Activated T-cell treated with anti-CD3 and anti-CD28 coated beads, Interleukin-2, amount 50 U/mL, for 72 hours (primary cell): ENCODE results near the gene OXSR1. TPM values are rescaled to one million over a fixed set of nuclear protein-coding genes. Genes with fewer than 3 reads are reported as not detected.

Experiments
- ATAC-seq, 2 donors: fragments of 150-1000 bp; cut with Tn5 transposase; replicated peaks in 1 of 2; 2 replicates each; pipeline ENCODE4 v1.10.0; 2021; ENCODE audit warnings: moderate library complexity in 2 of 2, mild to moderate bottlenecking in 1 of 2
- DNase-seq, 2 donors: peaks; one replicate each; pipeline ENCODE4 v3.0.0; 2021 to 2022; ENCODE audit warnings: mixed read lengths in 1 of 2
- H3K27ac Mint-ChIP-seq: one replicate; pipeline ENCODE4 v1.8.0; 2022; ENCODE audit warnings: mild to moderate bottlenecking, moderate library complexity, mixed read lengths
- H3K27me3 Mint-ChIP-seq: one replicate; pipeline ENCODE4 v1.8.0; 2022; ENCODE audit warnings: low read depth, mixed read lengths
- H3K36me3 Mint-ChIP-seq, 2 donors: one replicate each; pipeline ENCODE4 v1.8.0; 2022; ENCODE audit warnings: mixed read lengths in 2 of 2, mild to moderate bottlenecking in 1 of 2; ENCODE audit not compliant: insufficient read depth in 2 of 2
- H3K4me1 Mint-ChIP-seq: one replicate; pipeline ENCODE4 v1.8.0; 2022; ENCODE audit warnings: low read depth, mixed read lengths
- H3K4me3 Mint-ChIP-seq, 2 donors: one replicate each; pipeline ENCODE4 v1.8.0; 2022; ENCODE audit warnings: mild to moderate bottlenecking in 2 of 2, mixed read lengths in 2 of 2, moderate library complexity in 2 of 2
- H3K9me3 Mint-ChIP-seq, 2 donors: one replicate each; pipeline ENCODE4 v1.8.0; 2022; ENCODE audit warnings: mixed read lengths in 2 of 2
- total RNA-seq, 2 donors: library from RNA; stranded (reverse); gene quantifications; one replicate each; pipeline ENCODE4 v1.2.3, GENCODE V29; 2022

The OXSR1 gene
- total RNA-seq, result 10 to 100 TPM; 46.3 to 51.8 TPM

DNA sequence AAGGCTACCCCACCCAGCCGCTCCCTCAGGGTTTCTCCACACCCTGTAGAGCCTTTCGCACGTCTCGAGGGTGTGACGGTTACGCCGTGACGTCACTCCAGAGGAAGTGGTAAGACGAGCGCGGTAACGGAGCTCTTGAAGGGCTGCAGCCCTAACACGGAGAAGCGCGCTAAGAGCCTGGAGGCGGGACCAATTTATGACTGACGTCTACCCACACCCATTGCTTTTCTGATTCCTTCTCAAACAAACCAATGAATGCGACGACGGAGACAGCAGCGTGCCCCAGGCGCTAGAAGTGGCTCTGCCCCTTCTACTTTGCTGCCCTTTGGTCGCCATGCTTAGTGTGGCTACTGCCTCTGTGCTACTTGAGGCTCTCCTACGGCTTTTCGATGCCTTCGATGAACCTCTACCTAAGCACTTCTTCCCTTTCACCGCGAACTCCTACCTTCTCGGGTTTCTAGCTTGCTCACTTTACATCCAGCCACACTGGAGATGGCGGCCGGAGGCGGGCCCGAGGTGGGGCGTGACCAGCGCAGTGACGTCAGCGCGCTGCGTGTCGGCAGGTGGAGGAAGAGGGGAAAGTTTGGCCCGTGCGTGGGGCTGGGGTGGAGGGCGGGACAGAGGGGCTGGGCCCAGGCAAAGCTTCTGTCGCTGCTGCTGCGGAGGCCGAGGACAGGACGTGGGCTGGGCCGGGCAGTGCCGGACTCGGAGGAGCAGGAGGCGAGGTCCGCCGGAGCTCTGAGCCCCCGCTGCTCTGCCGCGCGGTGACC lies at the start of gene OXSR1:
TSS of gene OXSR1 (plus strand) at position 586 of the 770 bp plus-strand sequence. CDS start 340 bp downstream, outside the sequence.
- H3K27ac Mint-ChIP-seq, result peak within 1 kb of the TSS; percentile 95

DNA sequence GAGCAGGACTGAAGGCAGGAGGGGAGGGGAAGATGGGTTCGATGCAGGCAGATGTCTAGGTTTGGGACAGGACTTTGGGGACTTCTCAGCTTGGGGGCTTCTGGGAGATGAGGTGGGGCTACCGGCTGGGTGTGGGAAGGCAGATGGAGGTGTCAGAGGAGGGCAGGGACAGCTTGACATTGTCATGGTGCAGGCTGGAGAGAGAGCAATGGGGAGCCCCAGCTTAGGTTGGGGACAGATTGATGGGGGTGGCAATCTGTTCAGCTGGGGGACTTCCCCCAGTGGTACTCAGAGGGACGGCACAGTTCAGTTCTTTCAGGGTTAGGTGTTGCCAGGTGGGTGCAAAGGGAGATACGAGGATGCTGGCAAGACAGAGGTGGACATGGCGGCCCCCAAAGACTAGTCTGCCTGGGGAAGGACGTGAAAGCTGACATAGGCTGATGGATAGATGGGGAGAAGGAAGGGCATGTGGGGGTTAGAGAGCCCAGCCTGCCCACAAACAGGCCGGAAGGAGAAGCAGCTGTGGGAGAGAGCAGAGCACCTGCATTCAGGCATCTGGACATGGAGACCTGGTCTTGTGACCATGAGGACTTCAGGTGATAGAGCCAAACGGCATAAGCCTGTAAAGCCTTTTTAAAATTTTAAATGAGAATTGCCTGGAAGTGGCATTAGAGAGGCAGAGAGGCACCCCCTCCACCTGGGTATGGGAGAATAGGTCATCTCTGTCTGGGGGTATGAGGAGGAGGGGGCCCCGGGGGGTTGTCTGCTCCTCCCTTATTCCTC lies 49.5 kb upstream of the OXSR1 start:
- ATAC-seq (no peak), DNase-seq (no peak)
- no peak overlapping the region for H3K4me3 Mint-ChIP-seq
- no peak overlapping the region for H3K27ac Mint-ChIP-seq
- no peaks in the 10 kb centered on the region for H3K36me3 Mint-ChIP-seq
- no peaks in the 10 kb centered on the region for H3K9me3 Mint-ChIP-seq
- H3K27me3 Mint-ChIP-seq, result no peaks in the 10 kb centered on the region
- H3K4me1 Mint-ChIP-seq, result peaks cover 6% of the 10 kb centered on the region

More for the DNA sequence above, at the start of gene OXSR1:
- no peaks in the 10 kb centered on the region for H3K27me3 Mint-ChIP-seq
- peaks cover 48% of the 10 kb centered on the region for H3K4me1 Mint-ChIP-seq
- ATAC-seq, result peak; percentile 89 to 90
- DNase-seq, result peak; percentile 97
- peak within 1 kb of the TSS; percentile 93 to 99 for H3K4me3 Mint-ChIP-seq
- peaks cover 3 to 5% of the 10 kb centered on the region in 2 donors for H3K36me3 Mint-ChIP-seq
- no peaks in the 10 kb centered on the region for H3K9me3 Mint-ChIP-seq

DNA sequence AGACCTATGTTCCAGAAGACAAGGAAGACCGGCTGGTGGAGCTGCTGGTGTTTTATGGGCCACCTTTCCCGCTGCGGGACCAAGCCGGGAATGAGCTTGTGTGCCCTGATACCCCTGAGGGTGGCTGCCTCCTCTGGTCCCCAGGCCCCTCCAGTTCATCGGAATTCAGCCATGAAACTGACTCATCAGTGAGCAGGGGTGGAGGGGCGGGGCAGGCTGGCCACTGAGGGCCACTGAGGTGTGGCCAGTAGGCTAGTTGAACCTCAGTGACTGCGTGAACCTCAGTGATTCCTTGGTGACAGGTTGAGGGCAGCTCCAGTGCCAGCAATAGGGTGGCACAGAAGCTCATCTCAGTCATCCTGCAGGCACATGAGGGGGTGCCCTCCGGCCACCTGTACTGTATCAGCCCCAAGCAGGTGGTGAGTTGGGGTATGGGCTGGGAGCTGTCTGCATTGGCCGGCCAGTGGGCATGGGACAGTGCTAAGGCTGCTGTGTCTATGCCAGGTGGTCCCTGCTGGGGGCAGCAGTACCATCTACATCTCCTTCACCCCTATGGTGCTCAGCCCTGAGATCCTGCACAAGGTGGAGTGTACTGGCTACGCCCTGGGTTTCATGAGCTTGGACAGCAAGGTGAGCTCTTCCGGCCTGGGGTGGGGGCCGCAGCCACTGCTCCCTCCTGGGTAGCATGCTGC lies 48.7 kb upstream of the OXSR1 start:
- Mint-ChIP-seq H3K4me3 (no peak overlapping the region), H3K27me3 (no peaks in the 10 kb centered on the region), H3K36me3 (no peaks in the 10 kb centered on the region), H3K27ac (no peak overlapping the region), H3K4me1 (peaks cover 6% of the 10 kb centered on the region), H3K9me3 (no peaks in the 10 kb centered on the region)
- DNase-seq (no peak), ATAC-seq (no peak)

DNA sequence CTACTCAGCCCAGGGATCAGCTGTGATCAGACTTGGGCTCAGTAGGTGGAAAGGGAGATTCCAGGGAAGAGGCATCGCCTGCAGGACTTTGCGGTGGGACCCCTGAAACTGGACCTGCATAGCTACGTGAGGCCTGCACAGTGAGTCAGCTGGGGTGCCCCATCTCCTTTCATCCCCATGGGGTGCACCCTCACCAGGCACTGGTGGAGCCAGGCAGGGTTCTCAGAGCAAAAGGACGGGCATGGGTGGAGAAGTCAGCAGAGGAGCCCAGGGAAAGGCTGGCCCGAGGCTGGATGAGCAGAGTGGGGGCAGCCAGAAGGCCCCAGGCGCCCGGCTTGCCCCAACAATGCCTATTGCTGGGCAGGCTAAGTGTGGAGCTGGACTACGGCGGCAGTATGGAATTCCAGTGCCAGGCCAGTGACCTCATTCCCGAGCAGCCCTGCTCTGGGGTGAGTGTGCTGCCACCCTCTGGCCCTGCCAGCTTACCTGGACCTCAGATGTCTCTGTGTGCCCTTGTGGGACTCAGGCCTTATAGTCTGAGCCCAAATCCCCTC lies 48.1 kb upstream of the OXSR1 start:
- H3K36me3 Mint-ChIP-seq, result no peaks in the 10 kb centered on the region
- peaks cover 6% of the 10 kb centered on the region for H3K4me1 Mint-ChIP-seq
- H3K9me3 Mint-ChIP-seq, result no peaks in the 10 kb centered on the region
- DNase-seq, result no peak
- no peak for ATAC-seq
- no peak overlapping the region for H3K4me3 Mint-ChIP-seq
- H3K27me3 Mint-ChIP-seq, result no peaks in the 10 kb centered on the region
- no peak overlapping the region for H3K27ac Mint-ChIP-seq

DNA sequence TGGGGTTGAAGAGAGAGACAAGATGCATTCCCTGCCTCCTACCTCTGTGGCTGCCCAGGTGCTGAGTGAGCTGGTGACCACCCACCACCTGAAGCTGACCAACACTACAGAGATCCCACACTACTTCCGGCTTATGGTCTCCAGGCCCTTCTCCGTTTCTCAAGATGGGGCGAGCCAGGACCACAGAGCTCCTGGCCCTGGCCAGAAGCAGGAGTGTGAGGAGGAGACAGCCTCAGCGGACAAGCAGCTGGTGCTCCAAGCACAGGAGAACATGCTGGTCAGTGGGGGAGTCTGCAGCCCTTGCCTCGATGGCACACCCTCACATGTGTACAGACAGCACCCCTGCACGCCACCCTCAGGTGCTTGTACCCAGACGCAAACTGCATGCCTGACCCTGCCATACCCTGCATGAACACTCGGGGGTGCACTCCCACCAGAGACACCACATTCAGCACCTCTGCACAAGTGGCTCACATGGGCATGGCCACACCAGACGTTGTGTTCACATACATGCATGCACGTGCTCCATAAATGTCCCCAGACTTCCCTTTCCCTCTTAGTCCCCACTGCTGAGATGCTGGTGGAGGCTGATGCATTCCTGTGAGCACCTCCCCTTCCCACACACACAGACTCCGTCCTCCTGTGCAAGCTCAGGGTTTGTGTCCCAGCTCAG lies 47.5 kb upstream of the OXSR1 start:
- peak; percentile 72 to 77 for DNase-seq
- ATAC-seq, result peak; percentile 79 to 83
- H3K36me3 Mint-ChIP-seq, result peaks cover 2 to 3% of the 10 kb centered on the region in 2 donors
- H3K9me3 Mint-ChIP-seq, result no peaks in the 10 kb centered on the region
- H3K27me3 Mint-ChIP-seq, result no peaks in the 10 kb centered on the region
- H3K4me1 Mint-ChIP-seq, result peaks cover 6% of the 10 kb centered on the region
- H3K27ac Mint-ChIP-seq, result no peak overlapping the region
- no peak overlapping the region for H3K4me3 Mint-ChIP-seq

DNA sequence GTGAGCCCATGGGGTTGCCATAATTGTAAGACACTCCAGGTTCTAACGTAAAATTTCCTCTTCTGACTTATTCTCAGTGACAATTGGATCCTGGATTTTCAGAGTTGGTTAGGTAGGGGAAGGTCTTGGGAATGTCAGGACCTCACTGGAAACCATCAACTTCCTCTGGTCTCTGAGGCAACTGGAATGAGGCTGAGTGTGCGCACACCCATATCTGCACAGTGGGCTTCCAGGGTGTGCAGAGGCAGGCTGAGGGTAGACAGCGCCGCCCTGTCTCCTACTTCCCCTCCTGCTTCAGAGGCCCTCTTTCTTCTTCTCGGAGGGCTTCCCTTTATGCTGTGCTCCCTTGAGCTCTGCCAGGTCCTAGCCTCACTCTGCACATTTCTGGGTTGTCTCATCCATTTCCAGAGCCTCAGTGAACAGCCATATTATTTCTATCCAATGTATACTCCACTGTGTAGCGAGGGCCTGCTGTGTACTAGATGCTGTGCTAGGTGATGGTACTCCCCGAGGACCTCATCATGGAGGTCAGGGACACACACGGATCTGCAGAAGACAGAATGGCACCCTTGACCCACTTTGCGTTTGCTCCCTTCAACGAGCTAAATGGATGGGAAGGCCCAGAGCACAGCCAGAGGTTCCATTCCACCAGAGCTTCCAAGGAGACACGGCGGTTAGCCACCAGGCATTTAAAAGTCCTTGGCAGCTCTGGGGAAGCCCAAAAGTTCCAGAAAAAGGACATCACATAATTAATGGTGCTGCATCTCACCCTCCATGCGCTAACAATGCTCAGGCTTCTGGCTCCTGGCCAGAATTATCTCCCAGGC lies 46.7 kb upstream of the OXSR1 start:
- no peak for DNase-seq
- peaks cover 6% of the 10 kb centered on the region for H3K4me1 Mint-ChIP-seq
- H3K27me3 Mint-ChIP-seq, result no peaks in the 10 kb centered on the region
- H3K27ac Mint-ChIP-seq, result no peak overlapping the region
- no peak for ATAC-seq
- peaks cover 3 to 7% of the 10 kb centered on the region in 2 donors for H3K36me3 Mint-ChIP-seq
- no peak overlapping the region for H3K4me3 Mint-ChIP-seq
- no peaks in the 10 kb centered on the region for H3K9me3 Mint-ChIP-seq

DNA sequence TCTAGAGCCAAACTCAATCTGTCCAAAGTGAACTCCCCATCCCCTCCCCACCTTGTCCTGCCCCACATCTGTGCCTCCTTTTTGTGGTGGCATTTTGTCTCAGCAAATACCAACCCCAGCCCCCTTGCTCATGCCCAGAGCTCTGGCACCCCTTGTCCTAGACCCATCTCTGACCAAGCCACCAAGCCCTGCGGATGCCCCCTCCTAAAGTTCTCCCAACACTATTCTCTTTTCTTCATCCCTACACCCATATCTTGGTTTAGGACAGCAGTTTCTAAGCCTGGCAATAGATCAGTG lies 46.1 kb upstream of the OXSR1 start:
- no peaks in the 10 kb centered on the region for H3K27me3 Mint-ChIP-seq
- DNase-seq (no peak), ATAC-seq (no peak)
- no peak overlapping the region for H3K4me3 Mint-ChIP-seq
- H3K36me3 Mint-ChIP-seq, result peaks cover 3 to 7% of the 10 kb centered on the region in 2 donors
- no peaks in the 10 kb centered on the region for H3K9me3 Mint-ChIP-seq
- H3K4me1 Mint-ChIP-seq, result peaks cover 6% of the 10 kb centered on the region
- no peak overlapping the region for H3K27ac Mint-ChIP-seq

DNA sequence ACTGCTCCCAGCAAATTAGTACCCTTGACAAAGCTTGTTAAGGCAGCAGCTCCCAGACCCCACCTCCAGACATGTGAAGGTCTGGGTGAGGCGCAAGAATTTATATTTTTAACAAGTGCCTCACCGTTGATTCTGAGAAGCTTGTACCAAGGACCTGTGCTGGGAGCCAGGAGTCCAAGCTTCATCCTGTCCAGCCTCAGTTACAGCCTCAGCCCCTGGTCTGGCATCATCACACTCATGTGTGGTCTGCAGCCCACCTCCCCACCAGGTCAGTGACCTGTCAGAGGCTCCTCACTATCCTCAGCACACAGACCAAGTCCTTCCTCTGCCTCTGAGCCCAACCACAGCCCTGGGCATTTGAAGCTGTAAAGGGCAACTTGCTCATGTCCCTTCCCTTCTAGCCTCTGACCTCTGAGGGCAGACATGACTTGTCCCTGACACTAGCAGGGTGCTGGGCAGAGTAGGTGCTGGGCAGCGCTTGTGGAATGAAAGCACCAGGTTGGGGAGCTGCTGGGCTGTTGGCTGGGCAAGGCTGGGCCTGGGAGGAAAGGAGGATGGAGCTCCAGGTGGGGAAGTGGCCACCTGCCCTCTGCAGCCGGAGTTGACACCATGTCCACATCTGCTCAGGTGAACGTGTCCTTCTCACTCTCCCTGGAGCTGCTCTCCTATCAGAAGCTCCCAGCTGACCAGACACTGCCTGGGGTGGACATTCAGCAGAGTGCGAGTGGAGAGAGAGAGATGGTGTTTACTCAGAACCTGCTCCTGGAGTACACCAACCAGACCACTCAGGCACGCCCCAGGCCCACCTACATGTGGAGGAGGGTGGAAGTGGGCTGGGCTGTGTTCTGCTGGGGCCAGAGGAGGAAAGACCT lies 45.3 kb upstream of the OXSR1 start:
- Mint-ChIP-seq H3K36me3 (peaks cover 3 to 10% of the 10 kb centered on the region in 2 donors), H3K4me3 (no peak overlapping the region), H3K4me1 (peaks cover 6% of the 10 kb centered on the region), H3K9me3 (no peaks in the 10 kb centered on the region), H3K27me3 (no peaks in the 10 kb centered on the region), H3K27ac (no peak overlapping the region)
- ATAC-seq (no peak), DNase-seq (no peak)

DNA sequence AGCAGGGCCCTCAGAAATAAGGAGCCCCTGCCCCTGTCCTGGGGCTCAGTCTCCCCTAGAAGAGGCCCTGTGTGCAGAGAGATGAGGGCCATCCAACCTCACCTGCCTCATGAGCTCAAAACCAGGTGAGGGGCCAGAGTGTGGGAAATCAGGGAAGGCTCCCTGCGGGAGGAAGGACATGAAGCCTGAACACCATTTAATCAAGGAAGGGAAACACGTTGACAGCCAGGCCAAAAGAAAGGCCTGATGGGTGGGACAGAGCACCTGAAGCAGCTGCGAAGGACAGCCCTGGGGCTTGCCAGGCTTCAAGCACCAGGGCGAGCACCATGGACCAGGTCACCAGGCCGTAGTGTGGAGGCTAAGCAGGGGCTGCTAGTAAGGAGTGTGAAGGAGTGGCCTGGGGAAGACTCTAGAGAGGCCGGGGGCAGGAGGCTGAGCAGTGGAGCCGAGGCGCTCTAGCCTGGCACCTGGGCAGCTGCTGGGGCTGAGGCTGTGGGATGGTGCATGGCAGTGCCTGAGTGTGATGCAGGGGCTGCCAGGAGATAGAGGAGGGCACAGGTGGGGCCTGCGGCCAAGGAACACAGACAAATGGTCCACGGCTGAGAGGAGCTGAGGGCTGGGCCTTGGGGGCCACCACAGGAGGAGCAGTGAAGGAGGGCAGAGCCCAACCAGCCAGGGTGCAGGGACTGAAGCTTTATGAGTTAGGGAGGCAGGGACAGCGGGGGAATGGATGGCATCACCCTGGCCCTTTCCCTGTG lies 44.5 kb upstream of the OXSR1 start:
- ATAC-seq, result no peak
- H3K27ac Mint-ChIP-seq, result no peak overlapping the region
- H3K4me1 Mint-ChIP-seq, result peaks cover 6% of the 10 kb centered on the region
- H3K4me3 Mint-ChIP-seq, result no peak overlapping the region
- no peak for DNase-seq
- peaks cover 3 to 13% of the 10 kb centered on the region in 2 donors for H3K36me3 Mint-ChIP-seq
- no peaks in the 10 kb centered on the region for H3K9me3 Mint-ChIP-seq
- H3K27me3 Mint-ChIP-seq, result no peaks in the 10 kb centered on the region

DNA sequence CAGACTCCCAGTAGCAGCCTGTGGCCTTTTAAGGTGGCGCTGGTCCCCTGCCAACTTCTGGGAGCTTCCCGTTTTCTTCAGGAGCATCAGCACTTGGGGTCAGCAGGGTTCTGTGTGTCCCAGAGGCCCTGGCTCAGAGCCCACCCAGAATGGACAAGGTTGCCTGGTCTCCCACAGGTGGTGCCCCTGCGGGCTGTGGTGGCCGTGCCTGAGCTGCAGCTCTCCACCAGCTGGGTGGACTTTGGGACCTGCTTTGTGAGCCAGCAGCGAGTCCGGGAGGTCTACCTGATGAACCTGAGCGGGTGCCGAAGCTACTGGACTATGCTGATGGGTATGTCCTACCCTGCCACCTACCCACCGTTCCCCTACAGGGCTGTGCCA lies 43.9 kb upstream of the OXSR1 start:
- ATAC-seq (no peak), DNase-seq (no peak)
- no peak overlapping the region for H3K4me3 Mint-ChIP-seq
- no peaks in the 10 kb centered on the region for H3K27me3 Mint-ChIP-seq
- no peak overlapping the region for H3K27ac Mint-ChIP-seq
- H3K36me3 Mint-ChIP-seq, result peaks cover 3 to 13% of the 10 kb centered on the region in 2 donors
- H3K4me1 Mint-ChIP-seq, result peaks cover 6% of the 10 kb centered on the region
- H3K9me3 Mint-ChIP-seq, result no peaks in the 10 kb centered on the region
